ENCODE results near the gene GK. TPM values are rescaled to one million over a fixed set of nuclear protein-coding genes. Genes with fewer than 3 reads are reported as not detected.

GK gene
- total RNA-seq, 1 experiment from 2014 or later: 9.8 TPM

- no peaks in the 10 kb centered on the region for H4K20me1 ChIP-seq (ENCODE audit: control insufficient read depth, insufficient read depth, insufficient read length)
- Mint-ChIP-seq H3K4me1 (no peaks in the 10 kb centered on the region), H3K27ac (no peak overlapping the region), H3K9me3 (peaks cover 8 to 37% of the 10 kb centered on the region in 2 experiments; a peak in 4 of 5 replicates), H3K27me3 (ENCODE audit: low read depth) (no peaks in the 10 kb centered on the region; the same call in 1 of the 2 replicates), H3K36me3 (ENCODE audit: insufficient read depth in 1 of 3, low read depth in 3 of 3) (peaks cover 0 to 1% (median 0%) of the 10 kb centered on the region in 3 experiments; a peak in 2 of 7 replicates), H3K4me3 (no peak overlapping the region)
- H3K79me1 ChIP-seq (ENCODE audit: insufficient read depth, low read depth, low read length, poor library complexity, severe bottlenecking): no peaks in the 10 kb centered on the region
- H3K23me2 ChIP-seq (ENCODE audit: insufficient read length, low read depth, low read length, poor library complexity, severe bottlenecking): no peaks in the 10 kb centered on the region
- no peak overlapping the region for H4K91ac ChIP-seq (ENCODE audit: insufficient read length, low read depth, low read length)
- H2BK15ac ChIP-seq (ENCODE audit: low read depth, low read length): no peak overlapping the region
- H3K56ac ChIP-seq (ENCODE audit: insufficient read length, low read depth, low read length): no peak overlapping the region
- H3K4ac ChIP-seq (ENCODE audit: low read depth, low read length): no peak overlapping the region
- WGBS (ENCODE audit: extremely low coverage, insufficient read length, low lambda C conversion rate): no CpG with 5 or more reads among the region's 3 CpGs
- H4K8ac ChIP-seq (replicated peaks; ENCODE audit: insufficient read length, low read depth, low read length): no peak overlapping the region
- no peak overlapping the region for H3K27ac ChIP-seq (ENCODE audit: insufficient read length, low read depth, low read length)
- DNase-seq: no peak
- no peak for TF ChIP-seq CTCF (conservative IDR thresholded peaks at IDR 0.05)
- no peak overlapping the region for H2BK12ac ChIP-seq (ENCODE audit: insufficient read length, low read depth, low read length)
- no peak overlapping the region for H3T11ph ChIP-seq (ENCODE audit: low read length)
- H3K23ac ChIP-seq (ENCODE audit: insufficient read length, low read depth, low read length): no peak overlapping the region
- H4K5ac ChIP-seq (ENCODE audit: insufficient read length, low read depth, low read length): no peak overlapping the region
- no peaks in the 10 kb centered on the region for H3K79me2 ChIP-seq (ENCODE audit: insufficient read depth, low read length)
- H3K9me3 ChIP-seq (ENCODE audit: control insufficient read depth, low read depth, low read length): no peaks in the 10 kb centered on the region
- H3K4me1 ChIP-seq (ENCODE audit: insufficient read depth, low read length): no peaks in the 10 kb centered on the region
- no peak overlapping the region for H2BK20ac ChIP-seq (ENCODE audit: low read depth, low read length, poor library complexity, severe bottlenecking)
- H2AFZ ChIP-seq (ENCODE audit: low read length): no peak overlapping the region
- H3K9ac ChIP-seq (ENCODE audit: extremely low read depth, insufficient read length, low read length): no peak overlapping the region
- no peak overlapping the region for H2BK120ac ChIP-seq (ENCODE audit: low read depth, low read length, poor library complexity, severe bottlenecking)
- H2BK5ac ChIP-seq (ENCODE audit: insufficient read length, low read length): no peak overlapping the region
- H3K14ac ChIP-seq (ENCODE audit: insufficient read depth, low read length): no peak overlapping the region
- H3K4me2 ChIP-seq (ENCODE audit: insufficient read depth, insufficient read length, low read length): no peak overlapping the region
- H2AK5ac ChIP-seq (ENCODE audit: insufficient read length, low read length): no peak overlapping the region
- no peaks in the 10 kb centered on the region for H3K27me3 ChIP-seq (ENCODE audit: insufficient read depth, low read length)
- no peak overlapping the region for H3K18ac ChIP-seq (ENCODE audit: insufficient read length, low read depth, low read length)
Observed at GRCh38 chrX:30734782-30735181, 81.6 kb downstream of the GK start.
